IMR-90 (cell line): ENCODE data around the gene TMPRSS13. TPM values are rescaled to one million over a fixed set of nuclear protein-coding genes. Genes with fewer than 3 reads are reported as not detected.

Experiments used
- ATAC-seq: fragments of 200-7000 bp; cut with Tn5 transposase; 2 replicates; pipeline ENCODE4 v1.9.1; 2020; ENCODE audit warnings: low read depth, mild to moderate bottlenecking, moderate library complexity
- BruUV-seq: library from RNA; stranded (reverse); fragments of 400-500 nt; replicated peaks from 2 replicates; lab custom pipeline; 2021; lab: Mats Ljungman, UMichigan
- CTCF ChIA-PET: fragments of 300-600 bp; formaldehyde crosslinking; extraction: SDS; loops from one replicate; lab custom pipeline; 2021; ENCODE audit warnings: antibody characterized with exemption; lab: Yijun Ruan, JAX
- POLR2A ChIA-PET: fragments of 300-600 bp; sonication (Branson Sonifier 250); formaldehyde crosslinking; loops from one replicate; lab custom pipeline; 2022; ENCODE audit warnings: antibody characterized with exemption; ENCODE audit not compliant: unreplicated experiment; lab: Charles Lee
- DNase-seq: peaks from one replicate; pipeline ENCODE4 v3.0.0; 2013
- H2AFZ ChIP-seq: replicated peaks from 2 replicates; pipeline ENCODE3; 2013; ENCODE audit warnings: low read length, mild to moderate bottlenecking; ENCODE audit not compliant: poor library complexity
- H2AK5ac ChIP-seq: 2 replicates; pipeline ENCODE4 v1.6.1; 2013; ENCODE audit warnings: low read depth, low read length, inconsistent platforms
- H2AK9ac ChIP-seq: replicated peaks from 2 replicates; pipeline ENCODE3; 2013; ENCODE audit warnings: mild to moderate bottlenecking, low read depth, low read length, moderate library complexity; ENCODE audit not compliant: poor library complexity
- H2BK120ac ChIP-seq: 2 replicates; pipeline ENCODE4 v1.6.1; 2013; ENCODE audit warnings: low read depth, low read length, inconsistent platforms
- H2BK15ac ChIP-seq: 3 replicates; pipeline ENCODE4 v1.6.1; 2013; ENCODE audit warnings: low read depth, low read length, inconsistent platforms
- H2BK20ac ChIP-seq: 2 replicates; pipeline ENCODE4 v1.6.1; 2013; ENCODE audit warnings: low read depth, mild to moderate bottlenecking, inconsistent platforms, low read length, moderate library complexity
- H2BK5ac ChIP-seq: 2 replicates; pipeline ENCODE4 v1.6.1; 2013; ENCODE audit warnings: mild to moderate bottlenecking, low read depth, low read length, inconsistent platforms; ENCODE audit not compliant: poor library complexity, severe bottlenecking
- H3K14ac ChIP-seq: replicated peaks from 2 replicates; pipeline ENCODE4 v1.6.1; 2013; ENCODE audit warnings: low read depth, low read length, inconsistent platforms
- H3K18ac ChIP-seq: 2 replicates; pipeline ENCODE4 v1.6.1; 2013; ENCODE audit warnings: low read depth, low read length, control low read depth
- H3K23ac ChIP-seq: 2 replicates; pipeline ENCODE4 v1.6.1; 2013; ENCODE audit warnings: low read depth, low read length, inconsistent platforms
- H3K27ac ChIP-seq: 2 replicates; pipeline ENCODE4 v1.5.1; 2013; ENCODE audit warnings: mild to moderate bottlenecking, control low read depth, low read length; ENCODE audit not compliant: insufficient read depth
- H3K27me3 ChIP-seq: 2 replicates; pipeline ENCODE4 v1.6.1; 2013; ENCODE audit warnings: low read length; ENCODE audit not compliant: control insufficient read depth, insufficient read depth
- H3K36me3 ChIP-seq: 2 replicates; pipeline ENCODE4 v1.6.1; 2013; ENCODE audit warnings: low read length, mixed read lengths; ENCODE audit not compliant: control insufficient read depth, insufficient read depth
- H3K4ac ChIP-seq: 2 replicates; pipeline ENCODE4 v1.6.1; 2013; ENCODE audit warnings: low read depth, low read length, inconsistent platforms
- H3K4me1 ChIP-seq: 2 replicates; pipeline ENCODE4 v1.6.1; 2013; ENCODE audit warnings: low read length, mixed read lengths; ENCODE audit not compliant: control insufficient read depth, insufficient read depth
- H3K4me2 ChIP-seq: 2 replicates; pipeline ENCODE4 v1.6.1; 2013; ENCODE audit warnings: low read depth, mild to moderate bottlenecking, control low read depth, low read length, moderate library complexity
- H3K4me3 ChIP-seq: 2 replicates; pipeline ENCODE4 v1.5.1; 2013; ENCODE audit warnings: low read depth, mild to moderate bottlenecking, control low read depth, low read length, moderate library complexity; ENCODE audit not compliant: insufficient read depth
- H3K56ac ChIP-seq: 2 replicates; pipeline ENCODE4 v1.6.1; 2013; ENCODE audit warnings: low read length, inconsistent platforms; ENCODE audit not compliant: insufficient read depth; ENCODE audit errors: extremely low read depth
- H3K79me1 ChIP-seq, 2 experiments: 2 replicates each; pipeline ENCODE4 v1.6.1; 2013; ENCODE audit warnings: low read length in 2 of 2, inconsistent platforms in 1 of 2, low read depth in 1 of 2
- H3K9ac ChIP-seq: 2 replicates; pipeline ENCODE4 v1.6.1; 2013; ENCODE audit warnings: low read depth, low read length, control low read depth
- H3K9me1 ChIP-seq: 2 replicates; pipeline ENCODE4 v1.6.1; 2013; ENCODE audit warnings: low read length, inconsistent platforms; ENCODE audit not compliant: insufficient read depth
- H3K9me3 ChIP-seq: 2 replicates; pipeline ENCODE4 v1.6.1; 2013; ENCODE audit warnings: low read length; ENCODE audit not compliant: control insufficient read depth, insufficient read depth
- H4K20me1 ChIP-seq: 2 replicates; pipeline ENCODE4 v1.6.1; 2013; ENCODE audit warnings: low read length, inconsistent platforms; ENCODE audit not compliant: insufficient read depth
- H4K5ac ChIP-seq: 2 replicates; pipeline ENCODE4 v1.6.1; 2013; ENCODE audit warnings: mild to moderate bottlenecking, low read depth, low read length, control low read depth
- H4K8ac ChIP-seq, 2 experiments: 2 replicates each; pipeline ENCODE4 v1.6.1; 2013; ENCODE audit warnings: low read depth in 2 of 2, low read length in 2 of 2, control low read depth in 1 of 2, inconsistent platforms in 1 of 2
- H4K91ac ChIP-seq: 2 replicates; pipeline ENCODE4 v1.6.1; 2013; ENCODE audit warnings: low read depth, low read length, inconsistent platforms; ENCODE audit not compliant: insufficient read depth
- RAD21 ChIP-seq: IDR thresholded peaks from 2 replicates; pipeline ENCODE4 v1.6.1; 2012; ENCODE audit warnings: low read length, improper control_type of control experiment
- WGBS, 2 experiments: methylation state at CpG; one replicate each; pipeline versions ENCODE4 v1.1.5 to v1.1.7; 2013; ENCODE audit warnings: missing lambda C conversion rate in 2 of 2; ENCODE audit not compliant: insufficient read length in 1 of 2; ENCODE audit errors: extremely low coverage in 2 of 2; 5-methylcytosine and 5-hydroxymethylcytosine counted together
- dilution Hi-C: fragments of 300-500 bp; cut with HindIII; formaldehyde crosslinking; loops from one replicate; pipeline ENCODE4 v1.14.3; 2018; ENCODE audit warnings: low sequenced_read_pairs; ENCODE audit not compliant: unreplicated experiment
- in situ Hi-C: fragments of 300-500 bp; cut with MboI; formaldehyde crosslinking; loops from 3 replicates; pipeline ENCODE4 v1.14.3; 2019; ENCODE audit warnings: low sequenced_read_pairs, inconsistent platforms, mixed read lengths
- intact Hi-C: fragments of 100-400 bp; cut with micrococcal nuclease; formaldehyde crosslinking; loops from 2 replicates; pipeline ENCODE4 v1.10.0; 2022
- polyA plus RNA-seq, 3 experiments: library from polyadenylated mRNA; depleted of rRNA; stranded (reverse); fragments of >200 nt; gene quantifications; 2 replicates each; pipeline ENCODE4 v1.2.3, GENCODE V29; 2012; ENCODE audit warnings: low replicate concordance in 1 of 3
- total RNA-seq: library from RNA; depleted of rRNA; stranded (reverse); fragments of >200 nt; gene quantifications from 2 replicates; pipeline ENCODE4 v1.2.3, GENCODE V29; 2012

TMPRSS13 gene
- total and polyA plus RNA-seq, 2 of the 4 experiments (the other 2 are of a cell fraction), result not detected

GRCh38 chr11:117870103-117870952, 58.9 kb downstream of the TMPRSS13 start:
- WGBS, 2 experiments, result 80% methylated on average over 1 of the region's 9 CpGs; no CpG with 5 or more reads in 1 of the 2 experiments
- no peaks in the 10 kb centered on the region for H3K4me1 ChIP-seq
- H2BK120ac ChIP-seq, result no peak overlapping the region
- DNase-seq (no peak), ATAC-seq (no peak)
- H4K91ac ChIP-seq, result no peak overlapping the region
- H3K9me1 ChIP-seq, result no peaks in the 10 kb centered on the region
- no peak overlapping the region for H2BK5ac ChIP-seq
- no peak overlapping the region for H2AFZ ChIP-seq
- no peak overlapping the region for H3K4me2 ChIP-seq
- POLR2A ChIA-PET, result interaction anchor here (0.6 kb wide), 1 partner anchor 207 kb away, joined by 5 read pairs; no protein-coding TSS in a partner anchor
- dilution Hi-C loops, result no loop called here
- H3K56ac ChIP-seq, result no peak overlapping the region
- in situ Hi-C loops, result no loop called here
- BruUV-seq, result no TSS peak
- no peak overlapping the region for H3K9ac ChIP-seq
- no peak overlapping the region for H3K4ac ChIP-seq
- CTCF ChIA-PET, result no interaction called here
- no peak overlapping the region for H3K18ac ChIP-seq
- no peak overlapping the region for H2BK15ac ChIP-seq
- no peak overlapping the region for H2AK9ac ChIP-seq
- H3K27me3 ChIP-seq, result peaks cover 33% of the 10 kb centered on the region
- intact Hi-C loops, result no loop called here
- H3K27ac ChIP-seq, result no peak overlapping the region
- no peak overlapping the region for H2AK5ac ChIP-seq
- no peaks in the 10 kb centered on the region for H3K9me3 ChIP-seq
- no peaks in the 10 kb centered on the region for H4K20me1 ChIP-seq
- H4K5ac ChIP-seq, result no peak overlapping the region
- H3K79me1 ChIP-seq, result no peaks in the 10 kb centered on the region
- no peak overlapping the region for H2BK20ac ChIP-seq
- no peak overlapping the region for H3K14ac ChIP-seq
- no peaks in the 10 kb centered on the region for H3K36me3 ChIP-seq
- no peak overlapping the region for H3K4me3 ChIP-seq
- TF ChIP-seq RAD21, result no peak
- no peak overlapping the region for H3K23ac ChIP-seq
- no peak overlapping the region for H4K8ac ChIP-seq
